HEK293T (cell line): ENCODE results near the gene ZHX3.

Source experiments
- BHLHE40 ChIP-seq: fragments of 450-650 bp; IDR thresholded peaks from 2 replicates; pipeline ENCODE4 v1.6.1; 2016; ENCODE audit warnings: mild to moderate bottlenecking, moderate library complexity, borderline replicate concordance
- CTBP1 ChIP-seq: fragments of 450-650 bp; IDR thresholded peaks from 2 replicates; pipeline ENCODE4 v1.6.1; 2016; ENCODE audit warnings: borderline replicate concordance
- FOXA1 ChIP-seq: fragments of 450-650 bp; IDR thresholded peaks from 2 replicates; pipeline ENCODE4 v1.6.1; 2016; ENCODE audit warnings: mild to moderate bottlenecking
- FOXM1 ChIP-seq: fragments of 450-650 bp; IDR thresholded peaks from 2 replicates; pipeline ENCODE4 v1.6.1; 2017; ENCODE audit warnings: mild to moderate bottlenecking, borderline replicate concordance
- L3MBTL2 ChIP-seq: fragments of 450-650 bp; conservative IDR thresholded peaks from 2 replicates; pipeline ENCODE4 v1.6.1; 2016; ENCODE audit warnings: mild to moderate bottlenecking
- LEF1 ChIP-seq: fragments of 450-650 bp; IDR thresholded peaks from 2 replicates; pipeline ENCODE4 v1.6.1; 2017; ENCODE audit warnings: mild to moderate bottlenecking, borderline replicate concordance
- NFRKB ChIP-seq: fragments of 450-650 bp; IDR thresholded peaks from 2 replicates; pipeline ENCODE4 v1.6.1; 2016; ENCODE audit warnings: mild to moderate bottlenecking, moderate library complexity
- SP1 ChIP-seq: fragments of 450-650 bp; IDR thresholded peaks from 2 replicates; pipeline ENCODE4 v1.6.1; 2017
- SUZ12 ChIP-seq: fragments of 450-650 bp; IDR thresholded peaks from 2 replicates; pipeline ENCODE4 v1.6.1; 2016; ENCODE audit warnings: mild to moderate bottlenecking
- TARDBP ChIP-seq: fragments of 450-650 bp; IDR thresholded peaks from 2 replicates; pipeline ENCODE4 v1.6.1; 2016
- ZNF384 ChIP-seq: fragments of 450-650 bp; IDR thresholded peaks from 2 replicates; pipeline ENCODE4 v1.6.1; 2016

GRCh38 chr20:41364236-41364855, 46.8 kb upstream of the ZHX3 start:
- no peak for TF ChIP-seq TARDBP
- TF ChIP-seq SUZ12 = no peak
- TF ChIP-seq LEF1 = no peak
- TF ChIP-seq FOXM1 = no peak
- TF ChIP-seq SP1 = no peak
- TF ChIP-seq NFRKB = no peak
- TF ChIP-seq BHLHE40 = no peak
- no peak for TF ChIP-seq CTBP1
- no peak for TF ChIP-seq FOXA1
- no peak for TF ChIP-seq ZNF384
- no peak for TF ChIP-seq L3MBTL2
